Hepatic stellate cell (primary cell): ENCODE results near the gene LDLRAD4.

ENCODE experiments used
- DNase-seq: peaks from one replicate; pipeline ENCODE4 v3.0.0; 2011; ENCODE audit warnings: low spot score

Gene LDLRAD4

DNA sequence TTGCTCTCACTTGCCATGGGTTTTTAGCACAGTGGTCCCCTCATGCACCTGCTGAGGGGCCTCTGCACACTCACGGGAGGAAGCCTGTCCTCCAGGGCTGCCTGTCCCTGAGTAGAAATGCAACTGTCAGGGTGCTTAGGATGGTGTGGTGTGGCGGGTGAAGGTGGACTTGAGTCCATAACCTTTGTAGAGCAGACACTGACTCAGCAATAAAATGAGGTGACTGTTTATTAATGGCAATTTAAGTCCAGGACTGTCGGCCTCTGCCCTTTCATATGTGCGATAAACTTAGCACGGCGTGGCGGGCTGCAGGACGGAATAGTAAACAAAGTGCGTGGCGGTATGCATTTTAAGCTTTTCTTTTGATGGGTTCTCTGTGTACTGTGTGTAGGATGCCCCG lies 188.2 kb downstream of the LDLRAD4 start:
- no peak for DNase-seq

DNA sequence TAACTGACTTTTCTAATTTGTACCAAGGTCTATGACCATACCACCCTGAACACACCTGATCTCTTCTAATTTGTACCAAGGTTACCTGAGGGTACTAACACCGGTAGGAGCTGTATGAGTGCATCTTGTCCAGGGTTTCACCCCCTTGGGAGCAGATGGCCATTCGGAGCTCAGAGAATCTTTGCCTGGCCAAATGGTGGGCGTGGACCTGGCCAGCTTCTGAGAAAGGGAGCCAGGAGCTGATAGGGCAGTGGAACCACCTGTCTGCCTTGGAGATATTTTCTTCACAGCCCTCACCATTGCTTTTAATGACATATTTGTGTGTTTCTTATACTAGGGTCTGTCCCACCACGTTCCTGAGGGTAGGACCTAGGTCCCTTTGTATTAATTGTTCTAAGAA lies 188.9 kb downstream of the LDLRAD4 start:
- DNase-seq, result no peak

DNA sequence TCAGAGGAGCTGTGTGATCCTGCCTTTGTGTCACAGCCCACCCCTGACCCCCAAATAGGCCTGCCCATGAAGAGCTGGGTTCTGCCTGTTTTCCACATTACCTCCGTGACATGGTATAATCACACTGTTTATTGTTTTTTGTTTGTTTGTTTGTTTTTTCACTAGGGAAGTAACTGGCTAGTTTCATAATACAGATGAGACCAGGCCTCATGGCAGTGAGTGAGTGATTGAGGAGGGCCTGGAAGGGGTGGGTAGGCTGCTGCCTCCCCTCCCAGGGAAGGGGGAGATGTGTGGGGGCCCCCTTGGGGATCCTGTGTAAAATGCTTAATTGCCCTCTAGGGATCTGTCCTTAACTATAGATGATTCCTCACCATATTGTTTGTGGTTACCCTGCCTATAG lies 190.5 kb downstream of the LDLRAD4 start:
- DNase-seq, result no peak

DNA sequence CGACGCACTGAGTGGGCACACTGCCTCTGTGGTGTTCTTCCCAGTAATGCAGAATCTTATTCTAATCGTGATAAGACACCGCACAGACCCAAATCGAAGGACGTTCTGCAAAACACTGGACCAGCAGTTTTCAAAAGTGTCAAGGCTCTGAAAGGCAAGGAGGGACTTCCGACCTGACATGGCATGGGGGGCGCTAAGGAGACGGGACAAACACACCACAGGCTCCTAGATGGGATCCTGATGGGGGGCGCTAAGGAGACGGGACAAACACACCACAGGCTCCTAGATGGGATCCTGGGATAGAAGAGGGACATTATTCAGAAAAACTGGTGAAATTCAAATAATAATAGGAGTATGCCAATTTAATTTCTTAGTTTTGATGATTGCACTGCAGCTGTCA lies 191.4 kb downstream of the LDLRAD4 start:
- DNase-seq, result no peak

DNA sequence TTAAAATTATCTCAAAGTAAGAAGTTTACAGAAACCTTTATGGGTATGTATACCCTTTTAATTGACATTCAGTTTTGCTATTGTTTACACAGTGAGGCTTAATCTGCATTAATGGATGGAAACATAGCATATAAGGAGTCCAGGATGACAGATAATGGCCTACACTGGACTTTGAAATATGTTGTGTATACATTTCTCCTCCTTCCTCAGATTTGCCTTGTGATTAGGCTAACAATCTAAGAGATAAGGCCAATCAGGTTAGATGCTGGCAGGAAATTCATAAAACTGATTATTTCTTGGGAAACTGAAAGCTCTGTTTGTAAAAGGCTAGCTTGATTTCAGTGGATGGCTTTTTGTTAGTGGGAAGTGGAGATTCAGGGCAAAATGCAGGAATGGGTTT lies 191.9 kb downstream of the LDLRAD4 start:
- no peak for DNase-seq

DNA sequence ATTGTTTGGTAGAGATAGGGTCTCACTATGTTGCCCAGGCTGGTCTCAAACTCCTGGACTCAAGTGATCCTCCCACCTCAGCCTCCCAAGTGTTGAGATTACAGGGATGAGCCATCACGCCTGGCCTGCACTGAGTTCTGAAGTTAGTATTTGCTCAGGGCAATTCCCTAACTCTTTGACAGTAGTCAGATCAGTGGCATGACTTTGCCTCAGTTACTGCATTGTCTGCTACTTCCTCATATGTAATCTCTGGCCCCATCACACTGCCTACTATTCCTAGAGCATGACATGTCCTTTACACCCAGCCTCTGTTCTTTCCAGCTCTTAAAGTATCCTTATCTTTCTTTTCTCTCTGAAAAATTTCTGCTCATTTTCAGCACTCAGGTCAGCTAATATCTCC lies 193.5 kb downstream of the LDLRAD4 start:
- no peak for DNase-seq

DNA sequence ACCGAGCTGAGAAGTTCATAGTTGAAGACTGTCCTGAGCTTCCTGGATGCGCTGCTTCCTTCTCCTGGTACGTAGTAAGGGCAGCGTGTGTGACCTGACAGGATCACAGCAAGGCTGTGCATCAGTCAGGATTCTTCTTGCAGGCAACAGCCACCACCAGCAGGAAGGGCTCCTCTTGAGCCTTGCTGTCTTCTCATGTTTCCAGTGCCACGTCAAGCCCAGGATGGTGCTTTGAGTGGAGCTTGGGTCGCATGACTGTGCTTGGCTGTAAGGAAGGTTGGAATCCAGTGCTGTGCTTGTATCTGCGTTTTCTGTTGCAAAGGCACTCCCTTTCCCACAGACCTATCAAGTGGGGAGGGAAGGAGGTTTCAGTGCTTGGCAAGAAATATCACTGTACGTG lies 194.3 kb downstream of the LDLRAD4 start:
- DNase-seq, result no peak

DNA sequence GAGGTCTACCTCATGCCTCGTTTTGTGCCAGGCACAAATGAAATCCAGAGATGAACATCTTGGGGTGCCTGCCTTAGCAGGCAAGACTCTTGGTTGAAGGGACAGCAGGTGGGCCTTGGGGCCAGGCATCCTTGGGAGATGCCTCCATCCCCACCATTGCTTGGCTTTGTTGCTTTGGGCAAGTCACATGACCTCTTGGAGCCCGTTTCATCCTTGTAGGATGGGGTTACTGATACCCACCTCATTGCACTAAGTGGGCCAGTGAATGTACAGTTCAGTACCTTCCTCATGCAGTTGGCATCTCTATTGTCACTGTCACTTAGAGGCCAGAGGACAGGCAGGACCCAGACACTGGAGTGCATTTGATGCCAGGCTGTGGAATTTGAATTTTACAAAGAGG lies 195.5 kb downstream of the LDLRAD4 start:
- DNase-seq, result no peak

DNA sequence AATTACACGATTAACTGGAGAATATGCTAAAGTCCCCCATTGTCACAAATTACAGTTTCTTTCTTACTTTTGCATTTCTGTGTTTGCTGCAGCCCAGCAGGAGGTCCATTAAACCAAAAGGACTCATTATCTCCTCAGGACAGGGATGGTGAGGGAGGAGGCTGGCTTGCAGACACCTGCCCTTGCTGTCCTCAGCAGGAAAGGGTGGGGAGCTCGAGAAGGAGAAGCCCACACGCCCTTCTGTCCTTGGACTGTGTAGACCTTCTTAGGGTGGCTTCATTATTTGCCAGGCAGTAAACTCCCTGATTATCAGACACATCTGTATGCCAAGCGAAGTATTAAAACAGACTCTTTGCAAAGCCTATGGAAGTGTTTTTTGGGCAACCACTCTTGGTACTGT lies 196.0 kb downstream of the LDLRAD4 start:
- DNase-seq, result no peak

DNA sequence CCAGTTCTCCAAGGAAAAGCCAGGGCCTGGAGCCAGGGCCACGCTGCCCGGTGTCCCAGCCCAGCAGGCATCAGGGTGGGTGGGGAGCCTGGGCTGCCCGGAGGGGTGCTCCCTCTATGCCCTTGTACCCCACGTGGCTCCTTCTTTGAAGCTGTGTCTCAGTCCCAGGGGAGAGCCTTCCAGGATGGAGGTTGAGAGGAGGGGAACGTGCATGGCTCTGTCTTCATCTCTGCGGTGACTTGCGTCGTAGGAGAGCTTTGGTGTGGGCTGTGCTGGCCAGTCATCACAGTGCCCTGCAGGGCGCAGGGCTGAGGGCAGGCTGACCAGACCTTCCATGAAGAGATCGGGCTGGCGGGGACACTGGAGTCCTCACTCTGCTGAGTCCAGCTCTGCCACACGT lies 197.2 kb downstream of the LDLRAD4 start:
- DNase-seq, result no peak

DNA sequence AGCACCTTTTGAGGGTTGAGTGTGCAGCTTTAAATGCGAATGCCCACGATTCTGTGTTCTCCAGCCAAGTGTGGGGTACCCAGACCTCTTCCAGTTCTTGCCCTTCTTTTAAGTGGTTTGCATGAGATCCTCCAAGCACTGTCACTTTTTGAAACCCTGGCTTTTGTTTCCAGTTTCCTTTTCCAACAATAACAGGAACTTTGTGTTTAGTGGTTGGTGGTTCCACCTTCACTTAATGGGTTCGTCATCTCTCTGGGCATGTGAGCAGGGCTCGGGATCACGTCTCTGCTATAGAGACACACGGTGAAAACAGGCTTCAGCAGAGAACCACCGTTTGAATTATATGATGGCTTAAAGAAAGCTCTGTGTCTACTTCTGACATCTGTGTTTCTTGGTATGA lies 197.6 kb downstream of the LDLRAD4 start:
- no peak for DNase-seq

DNA sequence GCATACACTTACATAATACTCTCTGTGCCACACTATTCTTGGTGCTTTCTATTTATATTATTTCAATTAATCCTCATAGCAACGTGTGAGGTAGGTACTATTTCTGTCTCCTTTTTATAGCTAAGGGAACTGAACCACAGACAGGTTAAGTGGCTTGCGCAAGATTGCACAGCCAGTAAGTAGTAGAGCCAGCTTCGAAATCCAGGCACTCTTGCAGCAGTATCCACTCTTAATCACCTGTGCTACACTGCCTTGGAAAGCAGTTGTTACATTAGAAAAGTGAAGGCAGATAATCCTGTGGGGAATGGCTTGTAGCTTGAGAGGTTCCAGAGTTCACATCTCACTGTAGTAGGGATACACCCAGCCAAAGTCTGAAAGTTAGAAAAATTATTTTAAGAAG lies 198.3 kb downstream of the LDLRAD4 start:
- no peak for DNase-seq

DNA sequence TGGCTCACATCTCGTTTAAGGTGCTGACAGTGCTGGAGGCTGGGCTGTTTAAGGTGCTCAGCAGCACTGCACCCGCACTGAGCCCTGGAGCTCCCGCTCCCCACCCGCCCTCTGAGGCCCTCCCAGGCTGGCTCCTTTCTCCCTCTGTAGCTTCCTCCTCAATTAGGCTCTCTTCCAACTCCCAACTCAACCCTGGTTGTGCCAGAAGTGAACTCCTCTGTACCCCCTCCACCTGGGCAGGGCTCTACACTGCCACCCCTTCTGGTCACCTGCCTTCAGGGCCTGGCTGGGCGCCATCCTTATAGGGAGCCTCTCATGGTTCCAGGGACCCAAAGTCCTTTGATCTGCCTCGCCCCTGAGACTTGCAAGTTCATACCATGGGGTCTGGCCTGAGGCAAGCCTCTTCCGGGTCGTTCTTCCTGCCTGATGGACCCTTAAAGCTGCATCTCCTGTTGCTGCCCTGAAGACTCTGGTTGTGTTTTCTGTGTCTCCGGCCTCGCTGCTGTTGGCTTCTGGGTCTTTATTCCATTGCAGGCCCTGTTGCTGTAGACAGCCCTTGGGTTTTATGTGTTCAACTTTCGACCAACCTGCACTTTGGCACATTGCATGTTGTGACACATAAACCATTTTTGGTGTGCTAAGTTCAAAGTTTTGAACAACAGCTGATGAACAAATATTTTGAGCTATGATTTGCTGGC lies 199.6 kb downstream of the LDLRAD4 start:
- no peak for DNase-seq

DNA sequence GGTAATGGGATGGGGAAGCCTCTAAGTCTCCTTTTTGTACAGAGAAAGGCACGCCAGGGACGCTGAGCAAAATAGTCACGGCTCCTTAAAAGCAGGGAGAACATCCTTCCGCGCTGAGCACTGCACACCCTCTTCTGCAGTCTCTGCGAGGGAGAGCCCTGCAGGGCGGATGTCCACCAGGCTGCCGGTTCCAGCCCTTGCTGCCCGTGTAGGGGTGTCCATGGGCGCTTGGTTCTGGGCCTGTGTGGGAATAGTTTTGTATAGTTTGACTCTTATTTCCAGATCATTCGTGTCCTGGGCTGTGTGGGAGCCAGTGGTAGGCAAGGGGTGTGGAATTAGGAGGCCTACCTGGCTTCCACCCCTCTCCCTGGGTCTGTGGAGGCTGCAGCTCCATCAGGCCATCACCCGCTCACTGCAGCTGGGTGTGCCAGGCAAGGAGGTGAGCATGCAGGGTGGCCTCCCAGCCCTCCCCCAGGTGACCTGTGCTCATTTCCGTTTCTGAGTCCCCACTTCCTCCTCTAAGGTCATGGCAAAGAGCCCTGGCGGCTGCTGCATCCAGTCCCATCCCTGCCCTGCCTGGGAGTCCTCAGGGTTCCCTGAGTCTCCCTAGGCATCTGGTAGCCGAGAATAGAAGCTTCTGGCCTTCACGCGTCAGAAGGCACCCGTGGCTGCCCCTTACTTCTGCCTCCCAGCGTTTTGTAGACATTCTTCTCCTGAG lies 202.6 kb downstream of the LDLRAD4 start:
- DNase-seq, result no peak

DNA sequence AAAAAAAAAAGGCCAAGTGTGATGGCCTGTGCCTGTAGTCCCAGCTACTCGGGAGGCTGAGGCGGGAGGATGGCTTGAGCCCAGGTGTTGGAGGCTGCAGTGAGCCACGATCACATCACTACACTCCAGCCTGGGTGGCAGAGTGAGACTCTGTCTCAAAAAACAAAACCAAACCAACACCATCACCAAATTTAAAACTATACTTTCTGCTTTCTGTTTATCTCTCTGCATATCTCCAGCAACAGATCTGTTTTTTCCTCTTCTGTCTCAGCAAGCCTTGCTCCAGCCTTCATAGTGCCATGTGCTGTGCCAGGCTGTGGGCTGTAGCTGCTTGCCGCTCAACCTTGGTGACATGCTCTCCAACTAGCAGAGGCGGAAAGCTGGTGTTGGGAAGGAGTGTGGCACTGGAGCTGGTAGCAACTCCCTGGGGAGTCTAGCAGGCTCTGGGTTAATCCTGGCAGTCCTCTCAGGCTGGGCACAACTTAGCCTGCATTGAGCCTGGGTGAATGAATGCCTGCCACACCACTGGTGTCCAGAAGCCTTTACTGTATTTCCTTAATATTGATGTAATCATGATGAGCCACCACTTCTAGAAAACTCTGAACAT lies 204.1 kb downstream of the LDLRAD4 start:
- DNase-seq, result no peak

DNA sequence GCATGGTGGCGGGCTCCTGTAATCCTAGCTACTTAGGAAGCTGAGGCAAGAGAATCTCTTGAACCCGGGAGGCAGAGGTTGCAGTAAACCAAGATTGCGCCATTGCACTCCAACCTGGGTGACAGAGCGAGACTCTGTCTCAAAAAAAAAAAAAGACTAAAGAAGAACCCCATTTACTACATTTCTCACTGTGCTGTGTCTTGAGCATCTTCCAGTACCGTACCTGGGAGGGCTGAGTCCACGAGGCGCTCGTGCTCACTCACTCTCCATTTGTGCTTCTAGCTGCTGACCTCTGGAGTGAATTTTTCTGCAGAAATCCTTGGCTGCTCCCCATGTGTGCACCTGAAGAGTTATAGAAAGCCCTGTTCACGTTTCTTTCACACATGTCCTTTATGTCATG lies 204.8 kb downstream of the LDLRAD4 start:
- no peak for DNase-seq

DNA sequence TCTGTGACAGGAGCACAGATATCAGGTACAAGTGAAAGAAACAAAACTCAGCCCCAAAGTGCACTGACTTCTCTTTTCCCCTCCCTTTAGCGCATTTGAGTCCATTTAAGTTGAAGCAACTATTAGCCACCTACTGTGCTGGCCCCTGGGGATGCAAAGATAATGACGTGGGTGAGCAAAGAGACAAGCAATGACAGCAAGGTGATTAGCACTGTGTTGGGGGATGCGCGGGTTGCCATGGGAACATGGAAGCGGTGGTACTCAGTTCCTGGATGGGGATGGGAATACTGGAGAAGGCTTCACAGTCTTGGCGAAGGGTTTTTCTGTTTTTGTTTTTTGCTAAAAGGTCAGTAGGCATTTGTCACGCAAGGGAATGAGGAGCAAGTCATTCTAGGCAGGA lies 205.8 kb downstream of the LDLRAD4 start:
- no peak for DNase-seq

DNA sequence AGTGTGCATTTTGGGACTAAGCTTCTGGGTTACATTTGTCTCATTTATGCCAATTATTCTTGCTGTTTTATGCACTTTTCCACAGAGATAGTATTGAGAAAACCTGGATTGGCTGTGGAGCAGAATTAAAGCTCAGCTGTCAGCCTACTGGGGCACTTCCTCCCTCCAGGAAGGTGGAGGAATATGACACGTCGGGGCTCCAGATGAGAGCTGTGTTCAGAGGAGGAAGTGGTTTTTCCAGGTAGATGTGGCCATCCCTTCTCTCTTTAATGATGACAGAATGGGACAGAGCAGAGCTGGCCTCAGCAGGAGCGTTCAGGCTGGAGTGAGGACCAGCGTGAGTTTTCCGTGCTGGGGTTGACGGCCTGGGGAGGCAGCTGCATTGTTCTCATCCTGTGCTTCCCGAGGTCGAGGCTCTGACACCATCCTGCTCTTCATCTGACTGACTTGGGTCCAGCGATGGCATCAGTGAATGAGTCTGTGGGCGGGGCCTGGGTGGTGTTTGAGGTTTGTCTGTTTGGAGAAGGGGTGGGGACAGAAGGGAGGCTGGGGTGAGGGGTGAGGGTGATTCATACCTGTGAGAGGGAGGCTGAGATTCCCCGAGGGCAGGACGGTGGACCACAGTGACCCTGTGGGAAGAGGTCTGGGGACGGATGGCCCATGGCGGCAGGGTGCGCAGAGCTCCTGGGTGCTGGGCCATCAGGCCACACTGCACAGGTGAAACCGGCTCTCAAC lies 207.0 kb downstream of the LDLRAD4 start:
- DNase-seq, result no peak

DNA sequence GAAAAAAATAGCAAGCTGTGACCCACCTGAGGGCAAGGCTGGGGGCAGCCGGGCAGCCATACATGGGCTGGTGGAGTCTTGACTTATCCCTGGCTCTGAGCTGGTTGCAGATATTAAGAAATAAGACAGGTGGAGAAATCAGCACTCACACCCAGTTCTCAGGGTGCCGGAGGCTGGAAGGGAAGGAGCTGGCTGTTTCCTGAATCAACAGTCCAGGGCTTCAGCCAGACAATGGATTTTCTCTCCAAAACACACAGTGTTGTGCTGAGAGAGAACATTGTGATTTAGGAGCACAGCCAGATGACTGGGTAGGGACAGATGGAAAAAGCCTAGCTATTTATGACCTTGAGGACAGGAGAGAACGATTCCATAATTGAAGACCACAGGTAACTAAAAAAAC lies 208.8 kb downstream of the LDLRAD4 start:
- no peak for DNase-seq

DNA sequence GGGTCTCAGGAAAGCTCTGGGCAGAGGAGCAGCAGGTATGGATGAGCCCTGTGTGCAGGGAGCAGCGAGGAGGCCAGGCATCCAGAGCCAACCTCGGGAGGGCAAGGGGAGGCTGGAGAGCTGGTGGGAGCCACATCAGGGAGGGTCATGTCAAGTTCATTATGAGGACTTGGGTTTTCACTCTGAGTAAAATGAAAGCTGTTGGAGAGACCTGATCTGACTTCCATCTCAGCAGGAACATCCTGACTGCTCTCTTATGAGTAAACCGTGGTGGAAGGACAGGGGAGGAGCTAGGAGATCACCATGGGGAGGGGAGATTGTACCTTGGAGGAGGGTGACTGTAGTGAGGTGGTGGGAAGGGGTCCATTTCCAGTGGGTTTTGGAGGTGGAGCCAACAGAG lies 209.8 kb downstream of the LDLRAD4 start:
- no peak for DNase-seq

DNA sequence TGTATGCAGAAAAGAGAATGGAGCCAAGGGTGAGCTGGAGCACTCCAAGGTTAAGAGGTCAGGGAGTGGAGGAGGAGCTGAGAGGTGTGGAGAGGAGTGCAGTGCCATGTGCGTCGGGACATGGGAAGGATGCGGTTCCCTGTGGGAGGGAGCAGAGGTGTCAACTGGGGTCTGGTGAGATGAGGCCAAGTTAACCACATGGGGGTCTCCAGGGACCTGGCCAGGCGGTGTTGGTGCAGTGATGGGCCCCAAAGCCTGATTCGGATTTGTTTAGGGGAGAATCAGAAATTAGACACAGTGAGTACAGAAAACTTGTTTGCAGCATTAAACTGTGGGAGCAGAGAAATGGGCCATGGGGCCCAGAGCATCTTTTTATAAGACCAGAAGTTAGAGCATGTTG lies 210.5 kb downstream of the LDLRAD4 start:
- DNase-seq, result no peak

DNA sequence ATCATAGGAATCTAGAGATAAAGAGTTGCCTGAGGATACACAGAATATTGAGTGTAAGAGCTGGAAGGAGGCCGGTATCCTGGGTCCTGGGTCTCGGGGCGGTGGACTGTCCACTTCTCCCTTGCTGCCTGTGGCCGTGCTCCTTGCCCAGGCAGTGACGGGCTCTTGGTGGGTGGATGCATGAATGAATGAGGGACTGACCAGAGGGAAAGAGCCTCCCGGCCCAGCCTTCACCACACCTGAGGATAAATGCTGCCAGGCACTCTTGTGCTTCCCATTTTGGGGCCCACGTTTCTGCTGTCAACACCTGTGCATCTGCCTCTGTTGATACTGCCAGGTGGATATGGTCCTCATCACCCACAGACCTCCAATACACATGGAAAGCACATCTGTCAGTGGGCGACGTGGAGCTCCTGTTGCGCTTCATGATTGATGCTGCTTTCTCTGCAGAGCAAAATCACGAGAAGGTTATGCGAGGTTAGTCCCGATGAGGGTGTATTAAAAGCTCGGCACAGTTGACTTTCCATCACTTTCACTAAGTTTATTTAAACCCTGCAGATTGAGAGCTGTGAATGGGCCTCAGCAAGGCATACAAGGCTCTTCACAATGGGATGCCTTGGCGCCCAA lies 211.4 kb downstream of the LDLRAD4 start:
- DNase-seq, result no peak

DNA sequence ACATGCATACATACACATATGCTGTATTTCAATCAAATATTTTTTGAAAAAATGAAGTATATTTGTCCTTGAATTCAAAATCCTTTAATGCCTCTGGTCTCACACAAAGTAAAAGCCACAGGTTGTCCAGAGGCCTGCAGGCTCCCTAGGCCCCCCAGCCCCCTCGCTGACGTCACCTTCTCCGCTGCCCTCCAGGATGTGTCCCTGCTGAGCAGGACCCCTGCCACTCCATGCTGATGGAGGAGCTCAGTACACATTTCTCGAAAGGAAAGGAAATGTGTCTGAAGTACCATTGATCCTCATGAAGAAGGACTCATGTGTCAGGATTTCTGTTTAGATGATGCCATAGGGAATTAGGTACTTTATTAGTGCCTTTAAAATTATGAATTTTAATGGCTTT lies 212.1 kb downstream of the LDLRAD4 start:
- no peak for DNase-seq
